ENCODE results near the gene ATP9B.

DNA sequence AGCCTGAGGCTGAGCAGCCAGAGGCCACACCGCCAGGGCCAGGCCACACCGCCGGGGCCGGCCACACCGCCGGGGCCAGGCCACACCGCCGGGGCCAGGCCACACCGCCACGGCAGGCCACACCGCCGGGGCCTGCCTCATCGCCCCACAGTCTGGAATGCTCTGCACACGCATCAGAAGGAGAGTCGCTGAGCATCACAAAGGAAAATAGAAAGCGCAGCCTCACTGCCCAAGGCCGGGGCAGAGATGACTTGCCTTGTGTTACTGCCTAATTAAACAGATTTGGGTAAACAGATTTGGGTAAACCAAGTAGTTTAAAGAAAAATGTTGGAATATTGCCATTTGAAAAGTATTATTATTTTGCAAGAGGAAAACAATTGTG is 316.1 kb downstream of the ATP9B start:
- TF ChIP-seq, protein P1, sequence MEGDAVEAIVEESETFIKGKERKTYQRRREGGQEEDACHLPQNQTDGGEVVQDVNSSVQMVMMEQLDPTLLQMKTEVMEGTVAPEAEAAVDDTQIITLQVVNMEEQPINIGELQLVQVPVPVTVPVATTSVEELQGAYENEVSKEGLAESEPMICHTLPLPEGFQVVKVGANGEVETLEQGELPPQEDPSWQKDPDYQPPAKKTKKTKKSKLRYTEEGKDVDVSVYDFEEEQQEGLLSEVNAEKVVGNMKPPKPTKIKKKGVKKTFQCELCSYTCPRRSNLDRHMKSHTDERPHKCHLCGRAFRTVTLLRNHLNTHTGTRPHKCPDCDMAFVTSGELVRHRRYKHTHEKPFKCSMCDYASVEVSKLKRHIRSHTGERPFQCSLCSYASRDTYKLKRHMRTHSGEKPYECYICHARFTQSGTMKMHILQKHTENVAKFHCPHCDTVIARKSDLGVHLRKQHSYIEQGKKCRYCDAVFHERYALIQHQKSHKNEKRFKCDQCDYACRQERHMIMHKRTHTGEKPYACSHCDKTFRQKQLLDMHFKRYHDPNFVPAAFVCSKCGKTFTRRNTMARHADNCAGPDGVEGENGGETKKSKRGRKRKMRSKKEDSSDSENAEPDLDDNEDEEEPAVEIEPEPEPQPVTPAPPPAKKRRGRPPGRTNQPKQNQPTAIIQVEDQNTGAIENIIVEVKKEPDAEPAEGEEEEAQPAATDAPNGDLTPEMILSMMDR (conservative IDR thresholded peaks at IDR 0.05 in 1 of 2, IDR thresholded peaks at IDR 0.05 in 1 of 2; ENCODE audit: extremely low read depth in 1 of 2, insufficient read depth in 1 of 2, low read depth in 1 of 2, low read length in 2 of 2), result no peak
- TF ChIP-seq EZH2 (IDR thresholded peaks at IDR 0.05; ENCODE audit: borderline replicate concordance, low read length), result no peak
